H1 (cell line): Measurements from ENCODE around the gene DACT3.

Experiments used
- KDM1A ChIP-seq: fragments of 200-600, 300-600 bp; sonication (generic); IDR thresholded peaks from 2 replicates; pipeline ENCODE4 v1.7.1; 2016; ENCODE audit warnings: mild to moderate bottlenecking, low read length, borderline replicate concordance
- TF ChIP-seq, protein P1 (sequence below), 3 experiments: IDR thresholded peaks; 1 replicate in 2 of 3; 2 replicates in 1 of 3; pipeline versions ENCODE4 v1.5.1 to v1.6.1; 2011; ENCODE audit warnings: low read length in 3 of 3, mild to moderate bottlenecking in 3 of 3, inconsistent platforms in 2 of 3, low read depth in 1 of 3, moderate library complexity in 1 of 3; ENCODE audit not compliant: insufficient read depth in 1 of 3; ENCODE audit errors: control extremely low read depth in 1 of 3

DNA sequence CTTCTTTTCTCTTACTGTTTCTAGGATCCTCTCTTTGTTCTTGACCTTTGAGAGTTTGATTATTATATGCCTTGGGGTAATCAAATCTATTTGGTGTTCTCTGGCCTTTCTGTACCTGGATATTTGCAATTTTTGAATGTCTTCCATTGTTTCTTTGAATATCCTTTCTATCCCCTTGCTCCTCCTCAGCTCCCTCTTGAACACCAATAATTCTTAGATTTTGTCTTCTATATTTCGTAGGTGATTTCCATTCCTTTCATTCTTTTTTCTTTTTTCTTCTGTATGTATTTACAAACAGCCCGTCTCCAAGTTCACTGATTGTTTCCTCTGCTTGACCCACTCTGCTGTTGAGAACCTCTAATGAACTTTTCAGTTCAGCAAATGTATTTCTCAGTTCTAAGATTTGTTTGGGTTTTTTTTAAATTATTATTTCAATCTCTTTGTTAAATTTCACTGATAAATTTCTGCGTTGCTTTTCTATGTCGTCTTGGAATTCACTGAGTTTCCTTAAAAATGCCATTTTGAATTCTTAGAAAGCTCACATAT, 62.5 kb downstream of the DACT3 start:
- TF ChIP-seq KDM1A: no peak
- TF ChIP-seq, protein P1, sequence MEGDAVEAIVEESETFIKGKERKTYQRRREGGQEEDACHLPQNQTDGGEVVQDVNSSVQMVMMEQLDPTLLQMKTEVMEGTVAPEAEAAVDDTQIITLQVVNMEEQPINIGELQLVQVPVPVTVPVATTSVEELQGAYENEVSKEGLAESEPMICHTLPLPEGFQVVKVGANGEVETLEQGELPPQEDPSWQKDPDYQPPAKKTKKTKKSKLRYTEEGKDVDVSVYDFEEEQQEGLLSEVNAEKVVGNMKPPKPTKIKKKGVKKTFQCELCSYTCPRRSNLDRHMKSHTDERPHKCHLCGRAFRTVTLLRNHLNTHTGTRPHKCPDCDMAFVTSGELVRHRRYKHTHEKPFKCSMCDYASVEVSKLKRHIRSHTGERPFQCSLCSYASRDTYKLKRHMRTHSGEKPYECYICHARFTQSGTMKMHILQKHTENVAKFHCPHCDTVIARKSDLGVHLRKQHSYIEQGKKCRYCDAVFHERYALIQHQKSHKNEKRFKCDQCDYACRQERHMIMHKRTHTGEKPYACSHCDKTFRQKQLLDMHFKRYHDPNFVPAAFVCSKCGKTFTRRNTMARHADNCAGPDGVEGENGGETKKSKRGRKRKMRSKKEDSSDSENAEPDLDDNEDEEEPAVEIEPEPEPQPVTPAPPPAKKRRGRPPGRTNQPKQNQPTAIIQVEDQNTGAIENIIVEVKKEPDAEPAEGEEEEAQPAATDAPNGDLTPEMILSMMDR (IDR thresholded peaks at IDR 0.05; ENCODE audit: control extremely low read depth in 1 of 3, insufficient read depth in 1 of 3, low read depth in 1 of 3, low read length in 3 of 3): no peak
